ENCODE results near the gene UPK2. TPM values are rescaled to one million over a fixed set of nuclear protein-coding genes. Genes with fewer than 3 reads are reported as not detected.
"Not testable (repeated sequence)": the region's sequence is repeated elsewhere in the genome, so short reads cannot be mapped to it uniquely, and the experiment has no call there.

UPK2 gene
- total and polyA plus RNA-seq, 2 of the 13 experiments (the other 11 are each of a cell fraction or from before 2014, with no cell fraction given), result not detected

- whole genome bisulfite sequencing (ENCODE audit: low lambda C conversion rate), result 62% methylated on average over 18 of the region's 21 CpGs
- FAIRE-seq (no peak), DNase-seq (ENCODE audit: low spot score) (no peak), ATAC-seq (no peak; the same call in 2 of the 3 replicates)
- peaks cover 0 to 20% of the 10 kb centered on the region in 2 experiments; a peak in 2 of 5 replicates for H3K27me3 ChIP-seq (ENCODE audit: control insufficient read depth in 1 of 2, insufficient read depth in 2 of 2, low read length in 2 of 2)
- no peak overlapping the region for H2AFZ ChIP-seq (ENCODE audit: low read length)
- H4K20me1 ChIP-seq (ENCODE audit: insufficient read depth, low read length), result no peaks in the 10 kb centered on the region
- BruUV-seq (replicated peaks), result no TSS peak
- TF ChIP-seq ZBTB42 (CRISPR knock-in tag; IDR thresholded peaks at IDR 0.05), result no peak
- peak; percentile 16; the same call in 1 of the 2 replicates for TF ChIP-seq ZNF687 (CRISPR knock-in tag; IDR thresholded peaks at IDR 0.05)
- TF ChIP-seq MNT (IDR thresholded peaks at IDR 0.05), result 0 out of 2 replicates have a peak, but pooled peaks have one; percentile 7
- intact Hi-C loops (cut with micrococcal nuclease; ENCODE audit: unreplicated experiment) (no loop called here), in situ Hi-C loops (cut with HindIII; ENCODE audit: extremely low pct_ligation_motif_present, low pct_unique_long_range_greater_than_20kb) (no loop called here)
- no peak overlapping the region for H3K4me2 ChIP-seq (ENCODE audit: low read depth, low read length)
- ChIA-PET CTCF (ENCODE audit: low intra/inter-chr PET ratio, low total read pairs) (no interaction called here), POLR2A (no interaction called here)
- no peaks in the 10 kb centered on the region for H3K36me3 ChIP-seq (replicated peaks in 1 of 2; ENCODE audit: control insufficient read depth in 1 of 2, insufficient read depth in 2 of 2, low read length in 2 of 2)
- H3K4me3 ChIP-seq (replicated peaks in 1 of 3; ENCODE audit: insufficient read depth in 1 of 3, low read depth in 2 of 3, low read length in 3 of 3), result no peak overlapping the region
- H3K9ac ChIP-seq (ENCODE audit: insufficient read depth, low read depth, low read length), result no peak overlapping the region
- no peaks in the 10 kb centered on the region for H3K79me2 ChIP-seq (ENCODE audit: insufficient read depth, low read length)
- H3K9me3 ChIP-seq (ENCODE audit: low read length), result no peaks in the 10 kb centered on the region
- no peak overlapping the region for H3K27ac ChIP-seq (ENCODE audit: extremely low read length, insufficient read depth, low read length)
- H3K4me1 ChIP-seq (ENCODE audit: insufficient read depth, low read length), result no peaks in the 10 kb centered on the region
These were observed 24.2 kb downstream of the UPK2 start for GRCh38 chr11:118980191-118980881.

- H4K20me1 ChIP-seq (ENCODE audit: insufficient read depth, low read length); CTCF ChIA-PET (ENCODE audit: low intra/inter-chr PET ratio, low total read pairs); BruUV-seq (replicated peaks); POLR2A ChIA-PET; H3K36me3 ChIP-seq (replicated peaks in 1 of 2; ENCODE audit: control insufficient read depth in 1 of 2, insufficient read depth in 2 of 2, low read length in 2 of 2); H3K9ac ChIP-seq (ENCODE audit: insufficient read depth, low read depth, low read length); intact Hi-C loops (cut with micrococcal nuclease; ENCODE audit: unreplicated experiment); FAIRE-seq; H3K4me2 ChIP-seq (ENCODE audit: low read depth, low read length); H2AFZ ChIP-seq (ENCODE audit: low read length); H3K27ac ChIP-seq (ENCODE audit: extremely low read length, insufficient read depth, low read length); ATAC-seq; H3K79me2 ChIP-seq (ENCODE audit: insufficient read depth, low read length); H3K9me3 ChIP-seq (ENCODE audit: low read length); H3K4me1 ChIP-seq (ENCODE audit: insufficient read depth, low read length); DNase-seq (ENCODE audit: low spot score); in situ Hi-C loops (cut with HindIII; ENCODE audit: extremely low pct_ligation_motif_present, low pct_unique_long_range_greater_than_20kb); H3K4me3 ChIP-seq (replicated peaks in 1 of 3; ENCODE audit: insufficient read depth in 1 of 3, low read depth in 2 of 3, low read length in 3 of 3): not testable (repeated sequence)
- peaks cover 0 to 12% of the 10 kb centered on the region in 2 experiments; a peak in 2 of 5 replicates for H3K27me3 ChIP-seq (ENCODE audit: control insufficient read depth in 1 of 2, insufficient read depth in 2 of 2, low read length in 2 of 2)
- 68% methylated on average over 8 of the region's 8 CpGs for WGBS (ENCODE audit: low lambda C conversion rate)
These were observed 28.2 kb downstream of the UPK2 start for GRCh38 chr11:118984337-118984736.

All from HepG2 (cell line).